ENCODE data around the gene NTMT1. TPM values are rescaled to one million over a fixed set of nuclear protein-coding genes. Genes with fewer than 3 reads are reported as not detected.
A peak's percentile ranks its signal among the peaks of the same experiment; 100 is the strongest.

NTMT1 gene
- total RNA-seq, 1 donor from 2014 or later: 55.1 TPM

GRCh38 chr9:129665814-129666520 lies 40.0 kb downstream of the NTMT1 start:
- no peaks in the 10 kb centered on the region for H3K9me3 Mint-ChIP-seq (ENCODE audit: unreplicated experiment)
- Histone ChIP-seq H3K9ac (ENCODE audit: low read length) (no peak overlapping the region), H3K4me2 (ENCODE audit: low read length) (peak overlapping the region; percentile 73), H3K27ac (ENCODE audit: low read depth, low read length) (no peak overlapping the region), H4K20me1 (ENCODE audit: insufficient read depth, low read length) (peaks cover 3% of the 10 kb centered on the region), H2AFZ (ENCODE audit: low read depth, low read length) (no peak overlapping the region), H3K4me1 (ENCODE audit: insufficient read depth, low read length) (peaks cover 10% of the 10 kb centered on the region), H3K9me3 (ENCODE audit: insufficient read depth, low read depth, low read length) (no peaks in the 10 kb centered on the region), H3K36me3 (ENCODE audit: insufficient read depth, low read length) (no peaks in the 10 kb centered on the region), H3K4me3 (ENCODE audit: insufficient read depth, low read depth, low read length) (no peak overlapping the region), H3K79me2 (ENCODE audit: insufficient read depth, low read length) (no peaks in the 10 kb centered on the region), H3K27me3 (ENCODE audit: insufficient read depth, low read length) (peaks cover 16% of the 10 kb centered on the region)
- H3K27ac Mint-ChIP-seq (ENCODE audit: unreplicated experiment): no peak overlapping the region
- H3K4me3 Mint-ChIP-seq (ENCODE audit: unreplicated experiment): no peak overlapping the region
- H3K4me1 Mint-ChIP-seq (ENCODE audit: low read depth, unreplicated experiment): no peaks in the 10 kb centered on the region
- H3K36me3 Mint-ChIP-seq (ENCODE audit: low read depth, unreplicated experiment): no peaks in the 10 kb centered on the region
- FAIRE-seq (no peak), DNase-seq (ENCODE audit: low read depth) (no peak)
- peaks cover 31% of the 10 kb centered on the region for H3K27me3 Mint-ChIP-seq (ENCODE audit: low read depth, unreplicated experiment)
- peak; percentile 65 for TF ChIP-seq EZH2 (IDR thresholded peaks at IDR 0.05; ENCODE audit: insufficient read depth, low read length)
- no peak for TF ChIP-seq CTCF (IDR thresholded peaks at IDR 0.05; ENCODE audit: insufficient read depth, low read depth, low read length)

- no peaks in the 10 kb centered on the region for H3K9me3 Mint-ChIP-seq (ENCODE audit: unreplicated experiment)
- Histone ChIP-seq H3K36me3 (ENCODE audit: insufficient read depth, low read length) (no peaks in the 10 kb centered on the region), H3K9me3 (ENCODE audit: insufficient read depth, low read depth, low read length) (no peaks in the 10 kb centered on the region), H3K27ac (ENCODE audit: low read depth, low read length) (no peak overlapping the region), H3K4me1 (ENCODE audit: insufficient read depth, low read length) (peaks cover 10% of the 10 kb centered on the region), H4K20me1 (ENCODE audit: insufficient read depth, low read length) (peaks cover 3% of the 10 kb centered on the region), H2AFZ (ENCODE audit: low read depth, low read length) (no peak overlapping the region), H3K4me3 (ENCODE audit: insufficient read depth, low read depth, low read length) (no peak overlapping the region), H3K9ac (ENCODE audit: low read length) (no peak overlapping the region), H3K27me3 (ENCODE audit: insufficient read depth, low read length) (peaks cover 16% of the 10 kb centered on the region), H3K79me2 (ENCODE audit: insufficient read depth, low read length) (no peaks in the 10 kb centered on the region), H3K4me2 (ENCODE audit: low read length) (no peak overlapping the region)
- H3K27me3 Mint-ChIP-seq (ENCODE audit: low read depth, unreplicated experiment): peaks cover 27% of the 10 kb centered on the region
- DNase-seq (ENCODE audit: low read depth) (no peak), FAIRE-seq (no peak)
- H3K4me1 Mint-ChIP-seq (ENCODE audit: low read depth, unreplicated experiment): no peaks in the 10 kb centered on the region
- no peak for TF ChIP-seq CTCF (IDR thresholded peaks at IDR 0.05; ENCODE audit: insufficient read depth, low read depth, low read length)
- TF ChIP-seq EZH2 (IDR thresholded peaks at IDR 0.05; ENCODE audit: insufficient read depth, low read length): no peak
- H3K27ac Mint-ChIP-seq (ENCODE audit: unreplicated experiment): no peak overlapping the region
- no peak overlapping the region for H3K4me3 Mint-ChIP-seq (ENCODE audit: unreplicated experiment)
- H3K36me3 Mint-ChIP-seq (ENCODE audit: low read depth, unreplicated experiment): no peaks in the 10 kb centered on the region
These were observed 40.6 kb downstream of the NTMT1 start for GRCh38 chr9:129666575-129666974.

- Mint-ChIP-seq H3K36me3 (ENCODE audit: low read depth, unreplicated experiment) (no peaks in the 10 kb centered on the region), H3K4me1 (ENCODE audit: low read depth, unreplicated experiment) (no peaks in the 10 kb centered on the region), H3K4me3 (ENCODE audit: unreplicated experiment) (no peak overlapping the region), H3K27me3 (ENCODE audit: low read depth, unreplicated experiment) (peaks cover 29% of the 10 kb centered on the region), H3K27ac (ENCODE audit: unreplicated experiment) (no peak overlapping the region), H3K9me3 (ENCODE audit: unreplicated experiment) (no peaks in the 10 kb centered on the region)
- no peaks in the 10 kb centered on the region for H3K36me3 ChIP-seq (ENCODE audit: insufficient read depth, low read length)
- FAIRE-seq (no peak), DNase-seq (ENCODE audit: low read depth) (no peak)
- H3K4me3 ChIP-seq (ENCODE audit: insufficient read depth, low read depth, low read length): no peak overlapping the region
- no peaks in the 10 kb centered on the region for H3K9me3 ChIP-seq (ENCODE audit: insufficient read depth, low read depth, low read length)
- no peak overlapping the region for H3K9ac ChIP-seq (ENCODE audit: low read length)
- no peak overlapping the region for H3K4me2 ChIP-seq (ENCODE audit: low read length)
- peaks cover 16% of the 10 kb centered on the region for H3K27me3 ChIP-seq (ENCODE audit: insufficient read depth, low read length)
- peaks cover 3% of the 10 kb centered on the region for H4K20me1 ChIP-seq (ENCODE audit: insufficient read depth, low read length)
- no peaks in the 10 kb centered on the region for H3K79me2 ChIP-seq (ENCODE audit: insufficient read depth, low read length)
- TF ChIP-seq EZH2 (IDR thresholded peaks at IDR 0.05; ENCODE audit: insufficient read depth, low read length) (no peak), CTCF (IDR thresholded peaks at IDR 0.05; ENCODE audit: insufficient read depth, low read depth, low read length) (no peak)
- no peak overlapping the region for H3K27ac ChIP-seq (ENCODE audit: low read depth, low read length)
- H2AFZ ChIP-seq (ENCODE audit: low read depth, low read length): no peak overlapping the region
- peaks cover 10% of the 10 kb centered on the region for H3K4me1 ChIP-seq (ENCODE audit: insufficient read depth, low read length)
These were observed 41.4 kb downstream of the NTMT1 start for GRCh38 chr9:129667378-129667777.
